ENCODE measurements around the gene GYPC.
A peak's percentile ranks its signal among the peaks of the same experiment; 100 is the strongest.

The GYPC gene

GRCh38 chr2:126655500-126656430 is at the start of gene GYPC:
Gene GYPC, plus strand, starts transcription at chr2:126656158. Its CDS starts 106 bp downstream, at chr2:126656264.
- Histone ChIP-seq H3K36me3 (replicated peaks; ENCODE audit: low read depth, low read length) (peaks cover 14% of the 10 kb centered on the region), H3K79me2 (ENCODE audit: low read length) (peaks cover 49% of the 10 kb centered on the region), H3K27me3 (ENCODE audit: low read depth, low read length) (no peaks in the 10 kb centered on the region), H3K27ac (ENCODE audit: low read length) (peak within 1 kb of the TSS; percentile 66), H3K4me2 (ENCODE audit: low read length) (peak within 1 kb of the TSS; percentile 85), H3K4me3 (ENCODE audit: low read length) (peak within 1 kb of the TSS; percentile 93), H4K20me1 (ENCODE audit: insufficient read depth, low read length) (0 out of 2 replicates have a peak, but pooled peaks cover 4% of the 10 kb centered on the region), H3K9me3 (ENCODE audit: insufficient read depth, low read length) (no peaks in the 10 kb centered on the region), H2AFZ (ENCODE audit: low read depth, low read length) (peak within 1 kb of the TSS; percentile 92), H3K9ac (ENCODE audit: low read length) (peak within 1 kb of the TSS; percentile 96), H3K4me1 (ENCODE audit: low read length) (peaks cover 31% of the 10 kb centered on the region)
- TF ChIP-seq EZH2phosphoT487 (IDR thresholded peaks at IDR 0.05; ENCODE audit: low read depth), result no peak
- TF ChIP-seq CTCF (IDR thresholded peaks at IDR 0.05; ENCODE audit: low read depth, low read length), result no peak

DNA sequence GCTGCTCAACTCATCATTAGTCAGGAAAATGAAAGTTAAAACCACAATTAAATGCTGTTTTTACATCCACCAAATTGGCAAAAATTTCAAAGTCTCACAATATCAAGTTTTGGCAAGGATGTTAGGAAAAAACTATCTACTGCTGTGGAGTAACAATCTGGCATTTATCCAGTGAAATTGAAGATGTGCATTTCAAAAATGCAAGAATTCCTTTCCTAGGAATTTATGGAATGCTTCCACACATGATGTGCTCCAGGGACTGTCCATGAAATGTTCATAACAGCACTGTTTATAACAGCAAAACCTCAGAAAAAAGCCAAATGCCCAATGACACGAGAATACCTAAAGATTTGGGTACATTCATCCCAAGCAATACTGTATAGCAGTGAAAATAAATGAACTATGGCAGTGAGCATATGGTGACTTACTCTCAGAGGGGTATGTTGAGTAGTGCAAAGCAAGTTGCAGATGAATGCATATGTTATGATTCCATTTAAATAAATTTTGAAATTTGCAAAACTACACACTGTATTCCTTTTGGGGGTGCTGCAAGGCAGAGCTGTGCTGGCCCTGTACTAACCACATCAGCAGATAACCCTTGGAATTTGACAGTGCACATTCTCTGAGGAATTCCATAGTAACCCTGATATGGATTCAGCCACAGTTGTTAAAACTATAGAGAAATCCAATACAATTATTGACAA is 41.3 kb upstream of the GYPC start:
- H3K27me3 ChIP-seq (ENCODE audit: low read depth, low read length), result no peaks in the 10 kb centered on the region
- H3K36me3 ChIP-seq (replicated peaks; ENCODE audit: low read depth, low read length), result no peaks in the 10 kb centered on the region
- no peak overlapping the region for H3K4me3 ChIP-seq (ENCODE audit: low read length)
- TF ChIP-seq CTCF (IDR thresholded peaks at IDR 0.05; ENCODE audit: low read depth, low read length), result no peak
- no peak for TF ChIP-seq EZH2phosphoT487 (IDR thresholded peaks at IDR 0.05; ENCODE audit: low read depth)
- H2AFZ ChIP-seq (ENCODE audit: low read depth, low read length), result no peak overlapping the region
- no peak overlapping the region for H3K9ac ChIP-seq (ENCODE audit: low read length)
- no peak overlapping the region for H3K27ac ChIP-seq (ENCODE audit: low read length)
- no peak overlapping the region for H3K4me2 ChIP-seq (ENCODE audit: low read length)
- H3K9me3 ChIP-seq (ENCODE audit: insufficient read depth, low read length), result no peaks in the 10 kb centered on the region
- no peaks in the 10 kb centered on the region for H4K20me1 ChIP-seq (ENCODE audit: insufficient read depth, low read length)
- H3K79me2 ChIP-seq (ENCODE audit: low read length), result no peaks in the 10 kb centered on the region
- peaks cover 11% of the 10 kb centered on the region for H3K4me1 ChIP-seq (ENCODE audit: low read length)

- Histone ChIP-seq H3K9me3 (ENCODE audit: insufficient read depth, low read length) (0 out of 2 replicates have a peak, but pooled peaks cover 3% of the 10 kb centered on the region), H4K20me1 (ENCODE audit: insufficient read depth, low read length) (no peaks in the 10 kb centered on the region), H3K27me3 (ENCODE audit: low read depth, low read length) (no peaks in the 10 kb centered on the region), H3K4me3 (ENCODE audit: low read length) (no peak overlapping the region), H3K27ac (ENCODE audit: low read length) (no peak overlapping the region), H3K36me3 (replicated peaks; ENCODE audit: low read depth, low read length) (no peaks in the 10 kb centered on the region), H3K9ac (ENCODE audit: low read length) (no peak overlapping the region), H3K4me2 (ENCODE audit: low read length) (peak overlapping the region; percentile 48), H3K79me2 (ENCODE audit: low read length) (no peaks in the 10 kb centered on the region), H3K4me1 (ENCODE audit: low read length) (peaks cover 11% of the 10 kb centered on the region), H2AFZ (ENCODE audit: low read depth, low read length) (peak overlapping the region; percentile 52)
- TF ChIP-seq CTCF (IDR thresholded peaks at IDR 0.05; ENCODE audit: low read depth, low read length), result no peak
- TF ChIP-seq EZH2phosphoT487 (IDR thresholded peaks at IDR 0.05; ENCODE audit: low read depth), result no peak
These were observed 39.3 kb upstream of the GYPC start for GRCh38 chr2:126616606-126617069.

DNA sequence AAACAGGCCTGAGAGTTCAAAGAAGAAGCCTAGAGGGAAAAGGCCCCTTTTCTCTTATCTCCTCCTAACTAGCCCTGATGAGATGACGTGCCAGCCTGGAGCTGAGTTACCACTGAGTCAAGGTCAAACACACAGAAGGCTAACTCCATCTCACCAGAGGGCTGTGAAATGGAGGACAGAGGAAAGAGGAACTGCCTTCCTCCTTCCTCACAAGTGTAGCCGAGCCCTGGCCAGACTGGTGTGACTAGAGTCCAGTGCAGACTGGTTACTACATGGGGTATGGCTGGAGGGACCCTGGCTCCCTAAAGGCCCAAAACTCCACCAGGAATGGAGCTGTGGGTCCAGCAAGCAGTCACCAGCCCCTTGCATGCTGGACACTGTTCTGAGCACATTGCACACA is 35.7 kb upstream of the GYPC start:
- H3K27ac ChIP-seq (ENCODE audit: low read length), result no peak overlapping the region
- H3K79me2 ChIP-seq (ENCODE audit: low read length), result no peaks in the 10 kb centered on the region
- H2AFZ ChIP-seq (ENCODE audit: low read depth, low read length), result no peak overlapping the region
- no peaks in the 10 kb centered on the region for H3K27me3 ChIP-seq (ENCODE audit: low read depth, low read length)
- no peak overlapping the region for H3K9ac ChIP-seq (ENCODE audit: low read length)
- H3K4me1 ChIP-seq (ENCODE audit: low read length), result peaks cover 11% of the 10 kb centered on the region
- TF ChIP-seq EZH2phosphoT487 (IDR thresholded peaks at IDR 0.05; ENCODE audit: low read depth) (no peak), CTCF (IDR thresholded peaks at IDR 0.05; ENCODE audit: low read depth, low read length) (no peak)
- no peak overlapping the region for H3K4me3 ChIP-seq (ENCODE audit: low read length)
- no peaks in the 10 kb centered on the region for H4K20me1 ChIP-seq (ENCODE audit: insufficient read depth, low read length)
- H3K9me3 ChIP-seq (ENCODE audit: insufficient read depth, low read length), result 0 out of 2 replicates have a peak, but pooled peaks cover 3% of the 10 kb centered on the region
- H3K4me2 ChIP-seq (ENCODE audit: low read length), result no peak overlapping the region
- H3K36me3 ChIP-seq (replicated peaks; ENCODE audit: low read depth, low read length), result no peaks in the 10 kb centered on the region
